HG02885 (cell line): Measurements from ENCODE around the gene ATP13A3.

Experiments used
- ATAC-seq: cut with Tn5 transposase; IDR thresholded peaks from one replicate; pipeline ENCODE4 v1.9.1; 2021; ENCODE audit warnings: mild to moderate bottlenecking; ENCODE audit not compliant: unreplicated experiment, poor library complexity

ATP13A3 gene

DNA sequence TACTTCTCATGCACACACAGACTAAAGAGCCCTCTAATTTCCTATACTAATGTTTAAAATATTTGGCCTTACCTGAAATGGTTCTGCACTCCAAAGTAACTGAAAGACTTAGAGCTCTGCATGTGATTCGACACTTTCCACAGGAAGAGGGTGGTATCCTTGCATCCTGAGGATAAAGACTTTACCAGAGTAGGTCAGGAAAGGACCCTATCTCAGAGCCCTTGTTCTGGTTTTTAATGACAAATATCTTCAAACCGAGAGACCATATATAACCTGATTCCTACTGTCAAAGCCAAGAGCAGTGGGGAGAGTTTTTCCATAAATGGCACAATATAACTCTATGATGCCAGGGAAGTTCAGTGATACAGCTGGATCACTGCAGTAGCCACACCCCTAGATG, 87.6 kb downstream of the ATP13A3 start, which contains the start of gene GP5:
Gene GP5 (minus strand): TSS at position 101 of the 400 bp plus-strand sequence. CDS start 984 bp downstream, outside the sequence.
- no peak for ATAC-seq

DNA sequence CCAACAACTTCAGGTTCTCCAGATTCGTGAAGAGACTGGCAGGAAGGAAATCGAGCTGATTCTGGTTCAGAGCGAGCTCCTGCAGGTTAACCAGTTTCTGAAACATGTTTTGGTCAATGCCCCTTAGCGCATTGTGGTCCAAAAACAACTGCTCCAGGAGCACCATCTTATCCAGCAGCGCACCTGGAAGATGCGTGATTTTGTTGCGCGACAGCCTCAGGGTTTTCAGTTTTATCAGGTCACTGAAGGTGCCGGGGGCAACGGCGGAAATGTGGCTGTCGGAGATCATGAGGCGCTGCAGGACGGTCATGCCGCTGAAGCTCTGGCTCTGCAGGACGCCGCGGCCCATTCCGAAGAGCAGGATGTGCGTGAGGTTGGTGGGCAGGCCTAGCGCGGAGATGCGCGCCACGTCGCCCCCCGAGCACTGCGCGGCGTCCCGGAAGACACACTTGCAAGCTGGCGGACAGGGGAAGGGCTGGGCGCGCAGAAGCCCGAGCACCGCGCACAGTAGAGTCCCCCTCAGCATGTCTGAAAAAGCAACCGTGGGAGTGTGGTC, 89.0 kb downstream of the ATP13A3 start:
- no peak for ATAC-seq

DNA sequence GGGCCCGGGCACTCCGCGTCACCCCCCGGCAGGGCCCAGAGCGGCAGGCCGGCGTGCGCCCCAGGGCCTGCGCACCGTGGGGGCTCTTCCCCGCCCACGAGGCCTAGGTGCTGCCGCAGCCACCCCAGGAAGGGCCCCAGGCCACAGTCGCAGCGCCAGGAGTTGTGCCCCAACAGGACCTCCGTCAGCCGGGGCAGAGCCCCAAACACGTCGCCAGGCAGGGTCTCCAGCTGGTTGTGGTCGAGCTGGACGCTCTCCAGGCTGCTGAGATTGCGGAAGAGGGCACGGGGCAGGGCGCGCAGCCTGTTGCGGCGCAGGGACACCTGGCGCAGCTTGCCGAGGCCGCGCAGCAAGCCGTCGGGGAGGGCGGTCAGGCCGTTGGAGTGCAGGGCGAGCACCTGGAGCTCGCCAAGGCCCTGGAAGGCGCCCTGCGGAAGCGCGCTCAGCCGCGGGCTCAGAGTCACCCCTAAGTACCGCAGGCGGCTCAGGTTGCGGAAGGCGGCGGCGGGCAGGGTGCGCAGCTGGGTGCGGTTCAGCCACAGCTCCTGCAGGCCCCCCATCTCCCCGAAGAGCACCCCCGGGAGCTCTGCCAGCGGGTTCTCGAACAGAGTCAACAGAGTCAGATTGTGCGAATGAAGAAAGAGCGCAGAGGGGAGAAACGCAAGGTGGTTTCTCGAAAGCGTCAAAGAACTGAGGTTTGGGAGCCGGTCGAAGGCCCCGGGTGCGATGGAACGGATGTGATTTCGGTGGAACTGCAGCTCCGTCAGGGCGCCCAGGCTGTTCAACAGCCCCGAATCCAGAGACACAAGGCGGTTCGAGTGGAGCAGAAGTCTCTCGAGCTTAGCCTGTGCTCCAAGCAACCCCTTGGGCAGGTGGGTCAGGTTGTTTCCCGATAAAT, 89.7 kb downstream of the ATP13A3 start:
- ATAC-seq = no peak

DNA sequence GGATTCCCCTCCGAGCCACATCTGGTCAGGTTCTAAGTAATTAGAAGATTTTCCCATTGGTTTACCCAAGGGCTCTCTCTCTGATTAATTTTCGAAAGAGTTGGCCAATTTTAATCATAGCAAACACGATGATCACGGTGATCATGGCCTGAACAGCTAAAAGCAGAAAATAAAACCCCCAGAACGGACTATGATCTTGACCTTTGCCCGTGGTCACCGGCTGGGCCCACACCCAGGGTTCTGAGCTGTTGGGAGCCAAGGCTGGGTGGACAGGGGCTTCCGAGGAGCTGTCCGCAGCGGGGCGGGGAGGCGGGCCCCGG, 90.3 kb downstream of the ATP13A3 start:
- ATAC-seq = no peak

DNA sequence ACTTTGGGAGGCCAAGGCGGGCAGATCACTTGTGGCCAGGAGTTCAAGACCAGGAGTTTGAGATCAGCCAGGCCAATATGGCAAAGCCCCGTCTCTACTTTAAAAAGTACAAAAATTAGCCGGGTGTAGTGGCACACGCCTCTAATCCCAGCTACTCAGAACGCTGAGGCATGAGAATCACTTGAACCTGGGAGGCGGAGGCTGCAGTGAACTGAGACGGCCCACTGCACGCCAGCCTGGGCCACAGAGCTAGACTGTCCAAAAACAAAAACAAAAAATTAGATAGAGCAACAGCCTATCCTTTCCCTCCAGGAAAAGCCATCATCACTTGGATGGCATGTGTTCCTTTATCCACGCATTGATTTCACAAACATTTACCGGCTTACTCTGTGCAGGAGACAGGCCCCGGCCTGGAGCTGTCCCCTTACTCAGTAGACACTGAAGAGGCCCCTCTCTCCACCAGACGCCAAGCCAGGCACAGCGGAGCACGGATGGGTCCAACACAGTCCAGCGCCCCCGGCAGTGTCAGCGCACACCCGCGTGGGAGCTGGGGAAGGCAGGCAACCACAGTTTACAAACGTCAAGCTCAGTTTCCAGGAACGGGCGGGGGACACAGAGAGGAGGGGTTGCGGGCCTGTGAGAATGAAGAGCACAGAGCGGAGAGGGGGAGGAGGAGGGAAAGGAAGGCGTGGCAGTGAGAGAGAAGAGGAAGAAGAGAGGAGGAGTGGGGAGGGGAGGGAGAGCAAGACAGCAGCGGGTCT, 90.8 kb downstream of the ATP13A3 start:
- no peak for ATAC-seq

DNA sequence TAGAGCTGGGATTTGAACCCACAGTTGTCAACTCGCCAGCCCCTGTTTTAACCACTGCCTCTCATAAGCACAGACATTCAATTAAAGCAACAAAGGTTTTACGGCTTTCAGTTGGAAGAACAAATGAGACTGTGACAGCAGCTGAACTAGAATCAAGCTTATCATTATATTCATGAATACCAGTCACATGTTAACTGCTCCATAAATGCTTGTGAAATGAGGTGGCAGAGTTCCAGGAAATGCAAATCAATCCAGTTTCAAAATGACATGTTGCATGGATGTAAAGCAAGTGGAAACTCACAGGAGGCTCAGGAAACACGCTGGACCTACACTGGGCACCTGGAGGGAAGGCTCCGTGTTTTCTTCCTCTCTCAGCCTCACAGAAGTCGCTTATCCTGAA, 91.6 kb downstream of the ATP13A3 start:
- no peak for ATAC-seq

DNA sequence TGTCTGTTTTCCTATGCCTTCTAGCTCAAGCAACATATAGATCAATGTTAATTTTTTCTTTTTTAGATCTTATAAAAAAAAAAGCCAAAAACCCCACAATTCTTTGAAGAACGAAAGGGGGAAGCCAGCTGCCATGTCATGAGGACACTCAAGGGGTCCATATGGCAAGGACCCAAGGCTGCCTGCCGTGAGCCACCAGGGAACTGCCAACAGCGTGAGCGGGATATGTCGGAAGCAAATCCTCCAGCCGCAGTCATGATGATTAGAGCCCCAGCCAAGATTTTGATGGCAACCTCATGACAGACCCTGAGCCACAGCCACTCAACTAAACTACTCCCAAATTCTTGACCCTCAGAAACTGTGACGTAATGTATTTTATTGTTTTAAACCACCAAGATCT, 94.2 kb downstream of the ATP13A3 start:
- no peak for ATAC-seq

DNA sequence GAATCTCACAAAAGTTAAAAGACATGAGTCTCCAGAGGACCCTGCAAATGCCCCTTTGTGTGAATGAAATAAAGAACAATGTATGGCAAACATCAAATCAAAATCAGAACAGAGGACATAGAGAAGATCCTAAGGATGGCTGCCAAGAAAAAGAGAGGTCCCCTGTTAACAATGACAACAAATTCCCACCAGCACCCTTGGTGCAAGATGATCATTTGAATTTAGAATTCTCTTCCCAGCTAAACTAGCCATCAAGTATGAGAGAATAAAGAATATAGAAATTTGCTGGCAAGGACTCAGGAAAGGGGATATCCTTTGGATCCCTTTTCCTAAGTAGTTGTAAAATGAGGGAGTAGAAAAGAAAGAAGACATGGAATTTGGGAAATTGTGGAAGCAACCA, 96.0 kb downstream of the ATP13A3 start:
- no peak for ATAC-seq

DNA sequence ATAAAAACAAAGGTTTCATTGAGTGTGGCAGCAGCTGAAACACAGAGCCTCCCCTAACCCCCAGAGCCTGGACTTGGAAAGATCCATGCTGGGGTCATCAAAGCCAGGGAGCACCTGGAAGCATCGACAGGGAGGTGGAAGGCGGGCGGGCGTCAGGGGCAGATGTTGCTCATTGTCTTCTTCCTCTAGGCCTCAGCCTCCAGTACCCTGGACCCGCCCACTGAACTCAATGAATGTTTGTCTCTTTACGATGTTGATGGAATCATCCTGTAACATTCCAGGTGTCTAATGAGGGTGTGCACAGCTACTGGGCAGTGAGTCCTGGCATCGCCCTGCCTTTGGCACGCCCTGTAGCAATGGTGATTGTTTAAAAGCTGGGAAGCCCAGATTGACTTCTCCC, 97.5 kb downstream of the ATP13A3 start:
- ATAC-seq = no peak

DNA sequence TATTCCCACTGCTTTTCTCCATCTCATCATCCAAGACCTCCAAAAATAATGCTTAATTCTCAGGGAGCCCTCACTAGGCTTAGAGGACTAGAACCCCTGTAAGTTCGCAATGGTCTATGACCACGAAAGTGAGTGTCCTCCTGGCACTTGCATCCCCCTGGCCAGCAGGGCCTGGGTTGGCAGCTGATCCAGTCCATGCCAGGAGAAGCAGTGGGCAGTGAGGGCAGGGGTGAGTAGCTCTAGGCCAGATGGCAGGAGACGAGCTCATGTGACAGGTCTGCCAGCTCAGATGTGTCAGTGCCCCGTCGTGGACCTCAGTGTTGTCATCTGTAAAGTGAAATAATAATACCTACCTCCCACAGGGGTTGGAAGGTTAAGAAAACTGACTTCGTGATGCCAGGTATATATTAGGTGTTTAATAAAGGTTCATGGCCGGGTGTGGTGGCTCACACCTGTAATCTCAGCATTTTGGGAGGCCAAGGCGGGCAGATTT, 98.8 kb downstream of the ATP13A3 start:
- ATAC-seq = no peak

DNA sequence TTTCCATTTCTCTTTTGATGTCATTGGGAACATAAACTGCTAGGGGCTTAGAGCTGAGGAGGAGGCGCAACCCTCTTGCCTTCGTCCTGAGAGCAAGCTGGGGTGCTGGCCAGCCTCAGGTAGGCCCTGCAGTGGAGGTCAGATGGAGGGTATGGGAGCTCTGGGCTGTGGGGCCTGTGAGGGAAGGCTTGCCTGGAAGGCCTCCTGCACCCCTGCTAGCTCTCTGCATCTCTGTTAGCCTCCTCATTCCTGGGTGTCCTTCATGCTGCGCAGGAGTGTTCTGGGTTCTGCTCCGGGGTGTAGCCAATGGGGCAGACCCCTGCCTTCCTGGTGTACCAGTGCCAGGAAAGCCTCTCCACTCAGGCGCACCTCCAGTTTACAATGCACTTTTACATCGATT, 99.5 kb downstream of the ATP13A3 start:
- no peak for ATAC-seq

DNA sequence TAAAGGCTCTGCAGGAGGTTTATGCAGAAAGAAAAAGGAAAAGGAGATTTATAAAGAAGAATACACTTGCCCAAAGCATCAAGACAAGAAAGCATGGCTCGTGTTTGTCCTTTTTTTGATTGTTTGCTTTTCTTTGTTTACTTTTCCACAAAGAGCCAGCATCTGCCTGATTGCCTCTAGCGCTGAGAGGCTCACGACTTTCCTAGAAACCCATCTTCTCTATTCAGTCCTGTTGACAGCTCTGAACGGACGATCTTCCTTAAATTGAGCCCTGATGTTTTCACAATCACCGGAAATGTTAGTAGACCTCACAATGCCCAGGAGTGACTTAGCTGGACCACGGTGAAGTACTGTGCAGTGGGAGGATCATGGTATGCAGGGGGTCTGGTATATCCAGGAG, 100.2 kb downstream of the ATP13A3 start:
- no peak for ATAC-seq

DNA sequence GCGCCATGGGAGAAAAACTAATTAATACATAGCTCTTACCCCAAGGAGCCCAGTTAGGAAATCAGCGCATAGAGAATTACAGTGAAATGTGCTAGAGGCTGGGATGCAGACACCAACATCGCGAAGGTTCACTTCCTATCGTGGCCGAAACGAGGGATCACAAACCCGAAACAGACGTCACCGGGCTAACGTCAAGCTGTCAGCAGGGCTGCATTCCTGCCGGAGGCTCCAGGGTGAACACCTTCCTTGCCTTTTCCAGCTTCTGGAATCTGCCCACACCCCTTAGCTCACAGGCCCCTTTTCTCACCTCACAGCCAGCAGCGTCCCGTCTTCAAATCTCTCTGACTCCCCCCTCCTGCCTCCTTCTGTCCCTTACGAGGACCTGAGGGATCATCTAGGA, 100.7 kb downstream of the ATP13A3 start:
- ATAC-seq = no peak

DNA sequence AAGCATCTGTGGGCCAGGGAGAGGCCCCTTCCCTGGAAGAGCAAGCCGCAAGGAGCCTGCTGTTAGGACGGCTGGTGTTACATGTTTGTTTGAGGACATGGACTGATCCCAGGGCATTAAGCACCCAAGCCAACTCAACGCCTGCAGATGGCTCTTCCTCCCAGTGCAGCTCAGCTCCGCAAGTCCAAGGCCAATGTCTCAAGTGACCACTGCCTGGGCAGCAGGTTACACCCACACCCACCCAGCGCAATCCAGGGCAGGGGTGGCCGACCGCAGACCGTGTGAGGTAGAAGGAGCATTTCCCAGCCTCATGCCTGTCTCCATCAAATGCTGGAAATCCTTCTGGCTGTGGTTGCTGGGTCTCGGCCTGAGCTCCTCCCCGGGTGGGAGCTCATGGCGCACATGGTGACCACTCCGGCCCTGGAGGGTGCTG, 102.2 kb downstream of the ATP13A3 start:
- no peak for ATAC-seq

DNA sequence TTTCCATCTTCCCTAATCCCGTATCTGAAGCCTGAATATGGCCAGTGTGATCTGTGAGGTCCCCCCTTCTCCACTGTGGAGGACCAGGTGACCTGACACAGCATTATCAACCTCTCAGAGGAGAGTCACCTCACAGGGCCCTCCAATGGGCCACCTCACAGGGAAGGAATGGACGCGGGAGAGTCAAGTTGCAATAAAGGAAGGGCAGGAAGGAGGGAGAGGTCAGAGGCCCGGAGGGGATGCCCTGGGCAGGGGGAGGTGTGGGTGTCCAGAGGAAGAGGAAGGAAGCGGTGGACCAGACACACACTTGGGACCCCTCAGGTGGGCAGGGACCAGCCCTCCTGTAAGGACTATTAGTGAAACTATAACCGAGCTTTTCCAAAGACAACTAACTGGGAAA, 102.6 kb downstream of the ATP13A3 start:
- no peak for ATAC-seq

DNA sequence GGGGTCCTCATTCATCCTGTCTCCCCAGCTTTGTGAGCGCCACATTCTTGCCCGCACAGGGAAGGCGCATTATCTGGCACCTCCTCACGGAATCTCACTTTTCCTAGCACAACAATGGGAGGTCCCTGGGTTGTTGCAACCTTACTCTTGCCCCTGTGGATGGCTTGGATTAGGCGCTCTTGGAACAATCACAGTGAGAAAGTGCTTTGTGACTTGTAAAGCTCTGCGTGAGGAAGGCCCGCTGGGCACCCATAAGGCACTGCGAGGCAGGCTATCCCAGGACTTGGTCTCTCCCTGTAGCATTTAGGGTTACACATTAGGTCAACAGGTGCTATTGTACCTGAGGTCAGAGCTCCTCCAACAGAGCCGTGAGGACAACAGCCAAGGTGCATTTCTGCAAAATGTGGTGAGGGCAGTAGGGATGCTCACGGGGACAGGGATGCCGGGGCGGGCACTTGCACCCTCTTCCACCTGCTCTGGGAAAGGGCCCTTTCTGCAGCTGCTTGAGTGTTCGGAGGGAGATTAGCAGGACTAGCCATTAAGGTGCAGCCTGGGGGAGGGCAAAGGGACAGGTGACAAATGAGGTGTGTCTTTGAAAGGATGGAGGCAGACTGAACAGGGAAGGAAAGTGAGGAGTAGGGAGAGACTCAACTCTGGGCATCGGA, 103.4 kb downstream of the ATP13A3 start:
- no peak for ATAC-seq

DNA sequence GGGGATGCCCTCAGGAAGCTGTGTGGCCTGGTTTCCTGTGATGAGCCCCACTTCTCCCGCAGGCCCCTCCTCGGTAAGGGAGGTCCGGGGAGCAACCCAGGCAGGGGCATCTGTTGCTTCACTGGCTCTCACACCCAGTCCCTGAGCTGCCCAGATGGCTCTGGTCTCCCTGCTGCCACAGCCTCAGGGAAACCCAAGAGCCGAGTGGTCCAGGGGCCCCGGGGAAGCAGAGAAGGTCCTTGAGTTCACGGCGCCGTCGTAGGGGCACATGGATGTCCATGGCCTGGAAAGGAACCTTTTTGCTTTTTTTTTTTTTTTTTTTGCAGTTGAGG, 103.9 kb downstream of the ATP13A3 start:
- ATAC-seq = no peak

DNA sequence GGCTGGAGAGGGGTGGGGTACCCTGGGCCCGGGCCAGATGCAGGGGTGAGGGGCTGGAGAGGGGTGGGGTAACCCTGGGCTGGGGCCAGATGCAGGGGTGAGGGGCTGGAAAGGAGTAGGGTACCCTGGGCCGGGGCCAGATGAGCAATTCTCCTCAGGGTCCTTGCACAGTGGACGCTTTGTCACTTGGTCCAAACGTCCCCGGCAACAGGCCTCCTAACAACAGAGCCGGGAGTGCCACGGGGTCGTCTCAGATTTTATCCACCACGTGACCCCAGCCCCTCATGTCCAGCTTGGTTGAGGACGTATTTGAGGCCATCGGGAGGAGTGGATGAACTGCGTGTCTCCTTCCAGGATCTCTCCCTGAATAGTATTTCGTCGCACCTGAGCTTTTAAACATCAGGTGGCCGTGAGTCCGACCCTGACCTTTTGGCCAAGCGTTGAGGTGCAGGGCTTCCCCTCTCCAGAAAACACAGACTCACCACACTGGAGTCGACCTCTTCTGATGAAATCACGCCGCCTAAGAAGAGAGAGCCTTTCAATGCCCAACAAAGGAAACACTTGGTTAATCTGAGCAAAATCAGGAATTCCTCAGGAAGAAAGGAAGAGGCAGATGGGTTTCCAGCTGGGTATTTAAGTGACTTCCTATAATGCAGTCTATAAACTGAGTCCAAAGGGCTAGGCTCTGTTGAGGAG, 104.5 kb downstream of the ATP13A3 start:
- ATAC-seq = no peak

DNA sequence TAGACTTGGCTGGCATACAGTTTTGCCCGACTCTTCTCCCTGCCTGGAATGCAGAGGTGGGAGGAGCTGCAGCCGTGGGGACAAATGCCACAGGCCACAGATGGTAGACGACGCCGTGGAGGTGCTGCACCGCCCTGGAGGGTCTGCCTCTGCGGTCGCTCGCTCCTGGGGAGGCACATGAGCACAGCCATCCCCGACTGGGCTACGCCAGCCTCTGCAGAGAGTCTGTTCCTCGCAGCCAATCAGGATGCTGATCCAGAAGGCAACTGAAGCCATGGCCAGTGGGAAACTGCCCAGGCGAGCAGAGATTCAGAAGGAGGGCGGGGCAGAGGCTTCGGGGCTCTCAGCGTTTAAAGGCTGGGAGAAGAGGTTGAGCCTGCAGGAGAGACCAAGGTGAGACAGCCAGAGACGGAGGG, 105.3 kb downstream of the ATP13A3 start:
- no peak for ATAC-seq

DNA sequence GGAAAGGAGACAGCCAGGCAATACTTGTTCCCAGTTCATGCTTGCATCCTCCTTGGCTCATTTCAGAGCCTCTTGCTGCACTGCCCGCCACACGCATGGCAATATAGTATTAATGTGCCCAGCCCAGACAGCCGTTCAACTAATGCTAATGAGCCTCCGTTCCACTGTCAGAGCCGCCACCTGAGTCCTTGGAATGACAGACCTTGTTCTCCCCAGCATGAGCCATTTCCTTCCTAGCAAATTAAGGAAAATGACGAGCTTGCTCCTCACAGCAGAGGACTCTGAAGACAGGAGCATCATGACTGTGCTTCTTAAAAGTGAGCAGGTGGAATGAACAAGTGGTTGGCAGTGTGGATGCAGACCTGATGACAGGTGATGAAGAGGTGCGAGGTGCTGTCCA, 106.5 kb downstream of the ATP13A3 start:
- ATAC-seq = no peak
